SK-N-MC (cell line): ENCODE results near the gene KAZN.

Experiments used
- EZH2 ChIP-seq: fragments of 200-600 bp; sonication (generic); IDR thresholded peaks from one replicate; pipeline ENCODE4 v1.6.1; 2017; ENCODE audit warnings: antibody characterized with exemption
- FOXP2 ChIP-seq: optimal IDR thresholded peaks from 2 replicates; pipeline ENCODE3; 2011; ENCODE audit warnings: mild to moderate bottlenecking, moderate library complexity; ENCODE audit not compliant: insufficient read depth; ENCODE audit errors: extremely low read length, control extremely low read depth
- POLR2AphosphoS5 ChIP-seq: IDR thresholded peaks from 2 replicates; pipeline ENCODE4 v1.6.1; 2012; ENCODE audit warnings: mild to moderate bottlenecking, low read depth, low read length, borderline replicate concordance

DNA sequence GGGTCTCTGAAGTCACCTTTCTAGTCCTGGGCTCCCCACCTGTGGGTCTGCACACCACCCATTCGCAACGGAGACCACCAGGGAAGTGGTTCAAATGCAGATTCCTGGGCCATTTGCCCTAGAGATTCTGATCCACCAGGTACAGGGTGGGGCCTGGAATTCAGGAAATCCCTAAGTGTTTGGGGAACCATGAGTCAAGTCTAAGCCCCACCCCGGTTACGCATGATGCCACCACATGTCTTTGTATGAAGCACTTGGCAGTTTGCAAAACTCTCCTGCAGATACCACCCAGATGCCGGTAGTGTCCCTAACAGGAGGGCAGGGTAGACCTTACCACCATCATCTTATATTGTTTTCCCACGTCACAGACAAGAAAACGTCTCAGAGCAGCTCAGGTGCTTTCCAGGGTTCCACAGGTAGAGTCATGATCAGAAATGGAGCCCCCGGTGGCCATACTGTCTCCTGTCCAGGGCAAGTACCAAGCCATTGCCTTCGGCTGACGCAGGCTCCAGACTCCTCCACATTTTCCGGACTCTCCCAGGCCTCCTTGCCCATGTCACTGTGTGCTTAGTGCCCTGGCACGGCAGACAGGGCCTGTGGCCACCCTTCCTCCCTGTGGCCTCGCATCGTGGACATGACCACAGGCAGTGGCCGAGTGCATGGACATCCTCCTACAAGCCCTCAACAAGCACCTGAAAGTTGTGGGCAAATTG is 465.9 kb downstream of the KAZN start:
- TF ChIP-seq EZH2 (no peak), POLR2AphosphoS5 (no peak), FOXP2 (no peak)
